SK-N-SH (cell line): ENCODE data around the gene PPIF. TPM values are rescaled to one million over a fixed set of nuclear protein-coding genes. Genes with fewer than 3 reads are reported as not detected.

Experiments used
- CTCF ChIA-PET: fragments of 300-600, 350-600 bp; formaldehyde crosslinking; extraction: SDS; loops from one replicate; lab custom pipeline; 2021; lab: Yijun Ruan, JAX
- POLR2A ChIA-PET: fragments of 350-600 bp; sonication (Branson Sonifier 250); formaldehyde crosslinking; extraction: SDS; loops from one replicate; lab custom pipeline; 2020; ENCODE audit warnings: antibody characterized with exemption, inconsistent platforms; lab: Yijun Ruan, JAX
- DNase-seq: peaks from one replicate; pipeline ENCODE4 v3.0.0; 2012
- H2AFZ ChIP-seq: fragments of 200-600 bp; sonication (generic); 2 replicates; pipeline ENCODE4 v1.8.1; 2016; ENCODE audit warnings: antibody characterized with exemption, mild to moderate bottlenecking, low read depth
- H3F3A ChIP-seq: fragments of 200-600 bp; sonication (generic); replicated peaks from 2 replicates; pipeline ENCODE3; 2016; ENCODE audit warnings: antibody characterized with exemption, mild to moderate bottlenecking; ENCODE audit not compliant: insufficient read depth
- H3K27ac ChIP-seq, 2 experiments: fragments of 200-500 bp in 1 of 2; fragments of 200-600 bp in 1 of 2; sonication (Bioruptor generic) in 1 of 2; sonication (generic), shearing (Covaris generic) in 1 of 2; 2 replicates each; pipeline versions ENCODE4 v1.5.1 to v1.6.1; 2014 to 2016; ENCODE audit warnings: low read depth in 2 of 2, inconsistent platforms in 1 of 2, low read length in 1 of 2, mild to moderate bottlenecking in 1 of 2, mixed read lengths in 1 of 2
- H3K27me3 ChIP-seq: fragments of 200-600 bp; sonication (generic), shearing (Covaris generic); 2 replicates; pipeline ENCODE4 v1.6.1; 2016; ENCODE audit warnings: mixed run types; ENCODE audit not compliant: insufficient read depth
- H3K36me3 ChIP-seq, 2 experiments: fragments of 200-500 bp in 1 of 2; fragments of 200-600 bp in 1 of 2; sonication (Bioruptor generic) in 1 of 2; sonication (generic) in 1 of 2; replicated peaks in 1 of 2; 2 replicates each; pipeline versions ENCODE3 to v1.5.1; 2014 to 2016; ENCODE audit warnings: low read length in 1 of 2, mild to moderate bottlenecking in 1 of 2; ENCODE audit not compliant: insufficient read depth in 2 of 2, control insufficient read depth in 1 of 2
- H3K4me1 ChIP-seq, 2 experiments: fragments of 200-500 bp in 1 of 2; fragments of 200-600 bp in 1 of 2; sonication (Bioruptor generic) in 1 of 2; sonication (generic), shearing (Covaris generic) in 1 of 2; 2 replicates each; pipeline versions ENCODE4 v1.5.1 to v1.6.1; 2014 to 2016; ENCODE audit warnings: low read depth in 1 of 2, low read length in 1 of 2, mixed run types in 1 of 2; ENCODE audit not compliant: insufficient read depth in 2 of 2, control insufficient read depth in 1 of 2
- H3K4me2 ChIP-seq: fragments of 200-600 bp; sonication (generic), shearing (Covaris generic); 2 replicates; pipeline ENCODE4 v1.6.1; 2017; ENCODE audit warnings: mixed run types
- H3K4me3 ChIP-seq, 2 experiments: fragments of 200-500 bp in 1 of 2; fragments of 200-600 bp in 1 of 2; sonication (Bioruptor generic) in 1 of 2; sonication (generic), shearing (Covaris generic) in 1 of 2; 2 replicates each; pipeline versions ENCODE4 v1.5.1 to v1.8.1; 2014 to 2016; ENCODE audit warnings: low read depth in 2 of 2, inconsistent platforms in 1 of 2, low read length in 1 of 2, mild to moderate bottlenecking in 1 of 2, mixed read lengths in 1 of 2, moderate library complexity in 1 of 2
- H3K79me2 ChIP-seq: fragments of 200-600 bp; sonication (generic); 2 replicates; pipeline ENCODE4 v1.8.1; 2017; ENCODE audit warnings: mild to moderate bottlenecking; ENCODE audit not compliant: insufficient read depth
- H3K9ac ChIP-seq: fragments of 200-600 bp; sonication (generic); 2 replicates; pipeline ENCODE4 v1.6.1; 2017; ENCODE audit warnings: mixed run types
- H3K9me2 ChIP-seq: fragments of 200-600 bp; sonication (generic); 2 replicates; pipeline ENCODE4 v1.6.1; 2017; ENCODE audit warnings: mixed run types
- H3K9me3 ChIP-seq: fragments of 200-600 bp; sonication (generic); 2 replicates; pipeline ENCODE4 v1.6.1; 2017; ENCODE audit warnings: mixed run types, mild to moderate bottlenecking, moderate library complexity
- H4K20me1 ChIP-seq: fragments of 200-600 bp; sonication (generic); 2 replicates; pipeline ENCODE4 v1.6.1; 2017; ENCODE audit warnings: mild to moderate bottlenecking, mixed run types; ENCODE audit not compliant: insufficient read depth
- CHD2 ChIP-seq: fragments of 150-350 bp; IDR thresholded peaks from 2 replicates; pipeline ENCODE4 v1.6.1; 2018; ENCODE audit warnings: low read length; ENCODE audit not compliant: partially characterized antibody
- ELF1 ChIP-seq: IDR thresholded peaks from 2 replicates; pipeline ENCODE4 v1.4.0; 2012
- EP300 ChIP-seq, 2 experiments: IDR thresholded peaks; 2 replicates each; pipeline versions ENCODE4 v1.4.0 to v1.6.1; 2012; ENCODE audit warnings: borderline replicate concordance in 1 of 2, low read depth in 1 of 2, low read length in 1 of 2
- JUND ChIP-seq: IDR thresholded peaks from 2 replicates; pipeline ENCODE4 v1.4.0; 2012
- MEF2A ChIP-seq: IDR thresholded peaks from 2 replicates; pipeline ENCODE4 v1.4.0; 2012; ENCODE audit warnings: low read depth, borderline replicate concordance
- MXI1 ChIP-seq: IDR thresholded peaks from 2 replicates; pipeline ENCODE4 v1.6.1; 2012; ENCODE audit warnings: mild to moderate bottlenecking, low read depth, low read length, improper control_type of control experiment
- NFIC ChIP-seq: IDR thresholded peaks from 2 replicates; pipeline ENCODE4 v1.4.0; 2012; ENCODE audit warnings: borderline replicate concordance
- NRF1 ChIP-seq: IDR thresholded peaks from 2 replicates; pipeline ENCODE4 v1.6.1; 2012; ENCODE audit warnings: low read depth, mild to moderate bottlenecking, low read length
- POLR2AphosphoS5 ChIP-seq: IDR thresholded peaks from 2 replicates; pipeline ENCODE4 v1.6.1; 2012; ENCODE audit warnings: low read depth, low read length
- RCOR1 ChIP-seq: fragments of 150-350 bp; IDR thresholded peaks from 2 replicates; pipeline ENCODE4 v1.6.1; 2017; ENCODE audit warnings: antibody characterized with exemption, low read length
- RXRA ChIP-seq: IDR thresholded peaks from 2 replicates; pipeline ENCODE4 v1.4.0; 2012; ENCODE audit warnings: low read depth, mild to moderate bottlenecking, borderline replicate concordance
- TCF12 ChIP-seq: IDR thresholded peaks from 2 replicates; pipeline ENCODE4 v1.4.0; 2012
- TEAD4 ChIP-seq: IDR thresholded peaks from 2 replicates; pipeline ENCODE4 v1.4.0; 2012; ENCODE audit warnings: mild to moderate bottlenecking, borderline replicate concordance; ENCODE audit not compliant: insufficient read depth
- WGBS: methylation state at CpG from one replicate; pipeline ENCODE4 v1.1.6; 2017; ENCODE audit warnings: low lambda C conversion rate; 5-methylcytosine and 5-hydroxymethylcytosine counted together
- polyA plus RNA-seq, 3 experiments: library from polyadenylated mRNA; depleted of rRNA; stranded (reverse); fragments of >200 nt; gene quantifications; 2 replicates each; pipeline ENCODE4 v1.2.3, GENCODE V29; 2012
- TF ChIP-seq, protein P1 (sequence below): fragments of 150-350 bp; IDR thresholded peaks from 2 replicates; pipeline ENCODE4 v1.6.1; 2016; ENCODE audit warnings: mild to moderate bottlenecking, low read depth, low read length
- TF ChIP-seq, protein P2 (sequence below): IDR thresholded peaks from 2 replicates; pipeline ENCODE4 v1.4.0; 2012; ENCODE audit warnings: low read depth

The PPIF gene
- polyA plus RNA-seq, 1 of the 3 experiments (the other 2 are of a cell fraction) = 85.9 TPM

DNA sequence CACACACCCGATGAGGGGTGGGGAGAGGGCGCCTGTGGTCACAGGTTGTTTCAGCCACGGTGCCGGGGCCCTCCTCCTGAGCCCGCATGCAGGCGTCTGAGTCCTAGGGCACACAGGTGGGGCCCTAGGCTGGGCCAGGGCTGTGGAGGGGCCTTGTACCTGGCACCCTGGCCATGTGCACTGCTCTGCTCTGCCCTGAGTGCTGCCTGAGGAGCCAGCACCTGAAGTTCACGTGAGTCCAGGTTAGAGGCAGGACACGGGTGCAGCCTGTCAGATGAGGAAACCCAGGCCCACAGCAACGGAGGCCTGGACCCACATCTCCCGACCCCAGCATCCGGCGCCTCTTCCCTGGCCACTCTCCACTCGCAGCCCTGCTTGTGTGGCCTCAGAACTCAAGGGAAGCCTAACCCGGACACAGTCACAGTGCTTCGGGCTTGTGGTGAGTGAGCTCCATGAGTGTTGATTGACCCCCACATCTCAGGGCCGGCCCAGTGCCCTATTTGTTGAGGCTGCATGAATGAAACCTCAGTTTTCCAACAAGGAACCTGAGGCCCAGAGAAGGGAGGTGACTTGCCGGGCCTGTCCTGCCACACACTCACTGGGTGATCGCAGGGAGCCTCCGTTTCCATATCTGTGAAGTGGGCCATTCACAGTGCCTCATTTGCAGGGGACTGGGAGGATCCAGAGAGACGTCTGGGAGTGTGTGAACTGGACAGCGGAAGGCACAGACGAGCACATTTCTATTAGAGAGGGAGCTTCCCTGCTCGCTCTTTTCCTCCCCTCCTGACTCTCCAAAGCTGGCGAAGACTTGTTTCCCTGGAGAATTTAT, 39.6 kb downstream of the PPIF start:
- peaks cover 0 to 20% of the 10 kb centered on the region in 2 experiments; a peak in 1 of 4 replicates for H3K4me1 ChIP-seq
- TF ChIP-seq NRF1 = no peak
- TF ChIP-seq TEAD4 = no peak
- no peak for TF ChIP-seq RCOR1
- TF ChIP-seq RXRA = no peak
- no peak for TF ChIP-seq JUND
- TF ChIP-seq CHD2 = no peak
- no peak for TF ChIP-seq EP300 (IDR thresholded peaks at IDR 0.05; ENCODE audit: borderline replicate concordance in 1 of 2, low read depth in 1 of 2, low read length in 1 of 2)
- TF ChIP-seq TCF12 = no peak
- no peak for TF ChIP-seq MEF2A
- no peak for TF ChIP-seq ELF1
- TF ChIP-seq, protein P1, sequence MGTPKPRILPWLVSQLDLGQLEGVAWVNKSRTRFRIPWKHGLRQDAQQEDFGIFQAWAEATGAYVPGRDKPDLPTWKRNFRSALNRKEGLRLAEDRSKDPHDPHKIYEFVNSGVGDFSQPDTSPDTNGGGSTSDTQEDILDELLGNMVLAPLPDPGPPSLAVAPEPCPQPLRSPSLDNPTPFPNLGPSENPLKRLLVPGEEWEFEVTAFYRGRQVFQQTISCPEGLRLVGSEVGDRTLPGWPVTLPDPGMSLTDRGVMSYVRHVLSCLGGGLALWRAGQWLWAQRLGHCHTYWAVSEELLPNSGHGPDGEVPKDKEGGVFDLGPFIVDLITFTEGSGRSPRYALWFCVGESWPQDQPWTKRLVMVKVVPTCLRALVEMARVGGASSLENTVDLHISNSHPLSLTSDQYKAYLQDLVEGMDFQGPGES = no peak
- TF ChIP-seq, protein P2, sequence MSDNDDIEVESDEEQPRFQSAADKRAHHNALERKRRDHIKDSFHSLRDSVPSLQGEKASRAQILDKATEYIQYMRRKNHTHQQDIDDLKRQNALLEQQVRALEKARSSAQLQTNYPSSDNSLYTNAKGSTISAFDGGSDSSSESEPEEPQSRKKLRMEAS = no peak
- no peak for TF ChIP-seq POLR2AphosphoS5
- no peaks in the 10 kb centered on the region for H3F3A ChIP-seq
- no peaks in the 10 kb centered on the region for H3K79me2 ChIP-seq
- H2AFZ ChIP-seq = no peak overlapping the region
- H3K27me3 ChIP-seq = no peaks in the 10 kb centered on the region
- 90% methylated on average over 15 of the region's 24 CpGs for WGBS
- no peaks in the 10 kb centered on the region for H3K9me3 ChIP-seq
- DNase-seq = peak; percentile 27
- no peaks in the 10 kb centered on the region for H3K9me2 ChIP-seq
- peaks cover 4% of the 10 kb centered on the region in 2 experiments for H3K36me3 ChIP-seq
- no peak overlapping the region for H3K4me3 ChIP-seq
- CTCF ChIA-PET = interaction anchor here (1.1 to 6.1 kb wide), 6 partner anchors 12 to 1276 kb away, joined by 3 to 45 read pairs (median 25); no protein-coding TSS in a partner anchor
- H3K4me2 ChIP-seq = no peak overlapping the region
- POLR2A ChIA-PET = no interaction called here
- no peak overlapping the region for H3K9ac ChIP-seq
- no peak overlapping the region for H3K27ac ChIP-seq
- H4K20me1 ChIP-seq = no peaks in the 10 kb centered on the region

DNA sequence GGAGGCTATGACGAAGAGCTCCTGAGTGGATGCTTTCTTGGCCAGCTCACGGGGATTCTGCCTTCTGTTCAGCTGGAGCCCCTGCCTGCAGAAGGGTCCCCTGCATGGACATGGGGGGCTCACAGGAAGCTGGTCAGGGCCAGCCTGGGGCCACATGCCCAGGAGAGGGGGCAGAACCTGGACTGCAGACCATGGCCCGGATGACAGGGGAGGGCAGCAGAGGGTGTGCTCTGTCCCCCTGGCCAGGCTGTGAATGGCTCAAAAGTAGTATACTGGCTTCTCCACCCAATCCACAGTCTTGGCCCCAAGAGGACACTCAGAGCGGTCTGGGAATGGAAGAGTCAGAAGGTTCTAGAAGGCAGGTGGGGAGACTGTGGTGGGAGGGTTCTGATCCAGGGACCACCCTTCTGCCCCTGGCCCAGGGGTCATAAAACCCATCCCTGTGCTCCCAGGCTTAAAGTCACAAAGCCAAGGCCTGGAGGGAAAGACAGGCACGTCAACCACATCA, 40.3 kb downstream of the PPIF start:
- Histone ChIP-seq H3K9me3 (no peaks in the 10 kb centered on the region), H3K4me2 (no peak overlapping the region), H4K20me1 (no peaks in the 10 kb centered on the region), H3F3A (no peaks in the 10 kb centered on the region), H3K4me3 (no peak overlapping the region), H3K27me3 (no peaks in the 10 kb centered on the region), H3K9ac (no peak overlapping the region), H3K27ac (no peak overlapping the region), H2AFZ (no peak overlapping the region), H3K4me1 (peaks cover 0 to 20% of the 10 kb centered on the region in 2 experiments; a peak in 1 of 4 replicates), H3K36me3 (peaks cover 4% of the 10 kb centered on the region in 2 experiments), H3K79me2 (no peaks in the 10 kb centered on the region), H3K9me2 (no peaks in the 10 kb centered on the region)
- ChIA-PET CTCF (interaction anchor here (0.8 to 6.1 kb wide), 8 partner anchors 12 to 1275 kb away, joined by 3 to 45 read pairs (median 20); no protein-coding TSS in a partner anchor), POLR2A (no interaction called here)
- DNase-seq = peak; percentile 16
- TF ChIP-seq MXI1 (no peak), RXRA (no peak), NFIC (no peak)
- 91% methylated on average over 4 of the region's 5 CpGs for WGBS
